Keratinocyte (primary cell): ENCODE measurements around the gene ATE1. TPM values are rescaled to one million over a fixed set of nuclear protein-coding genes. Genes with fewer than 3 reads are reported as not detected.

Source experiments
- DNase-seq: peaks from one replicate; pipeline ENCODE4 v3.0.0-alpha.2; 2011; ENCODE audit warnings: low read depth, missing footprints, low spot score
- FAIRE-seq: peaks from 2 replicates; lab custom pipeline; 2011; peaks lifted over from hg19 to GRCh38; lab: Jason Lieb, UNC
- H2AFZ ChIP-seq: 2 replicates; pipeline ENCODE4 v1.6.0; 2012; ENCODE audit warnings: low read length, control low read depth, inconsistent platforms; ENCODE audit not compliant: control insufficient read depth
- H3K27ac ChIP-seq: 2 replicates; pipeline ENCODE4 v1.5.1; 2011; ENCODE audit warnings: low read length; ENCODE audit not compliant: control insufficient read depth, insufficient read depth
- H3K27me3 ChIP-seq: 3 replicates; pipeline ENCODE4 v1.6.0; 2011; ENCODE audit warnings: low read length; ENCODE audit not compliant: control insufficient read depth, insufficient read depth; ENCODE audit errors: extremely low read depth
- H3K36me3 ChIP-seq, 2 experiments: 2 replicates in 1 of 2; 3 replicates in 1 of 2; pipeline ENCODE4 v1.5.1; 2011; ENCODE audit warnings: low read length in 2 of 2, mild to moderate bottlenecking in 1 of 2; ENCODE audit not compliant: control insufficient read depth in 2 of 2, insufficient read depth in 2 of 2; ENCODE audit errors: extremely low read depth in 1 of 2
- H3K4me1 ChIP-seq: 3 replicates; pipeline ENCODE4 v1.5.1; 2011; ENCODE audit warnings: low read length; ENCODE audit not compliant: control insufficient read depth, insufficient read depth; ENCODE audit errors: extremely low read depth
- H3K4me2 ChIP-seq: 3 replicates; pipeline ENCODE4 v1.6.0; 2011; ENCODE audit warnings: low read depth, low read length; ENCODE audit not compliant: control insufficient read depth, insufficient read depth; ENCODE audit errors: extremely low read depth
- H3K4me3 ChIP-seq, 3 experiments: fragments of 200-600 bp in 1 of 3; sonication (generic) in 1 of 3; 2 replicates in 2 of 3; 3 replicates in 1 of 3; pipeline ENCODE4 v1.5.1; 2011 to 2016; ENCODE audit warnings: low read length in 3 of 3, mild to moderate bottlenecking in 3 of 3, control low read depth in 2 of 3, inconsistent platforms in 1 of 3, low read depth in 1 of 3, mixed read lengths in 1 of 3, mixed run types in 1 of 3, moderate library complexity in 1 of 3; ENCODE audit not compliant: control insufficient read depth in 2 of 3, insufficient read depth in 2 of 3; ENCODE audit errors: extremely low read depth in 1 of 3
- H3K79me2 ChIP-seq: 2 replicates; pipeline ENCODE4 v1.6.0; 2012; ENCODE audit warnings: low read length; ENCODE audit not compliant: control insufficient read depth, insufficient read depth
- H3K9ac ChIP-seq: 3 replicates; pipeline ENCODE4 v1.6.0; 2011; ENCODE audit warnings: low read length; ENCODE audit not compliant: control insufficient read depth, insufficient read depth; ENCODE audit errors: extremely low read depth
- H3K9me1 ChIP-seq: 3 replicates; pipeline ENCODE4 v1.6.0; 2011; ENCODE audit warnings: low read length; ENCODE audit not compliant: control insufficient read depth, insufficient read depth; ENCODE audit errors: extremely low read depth
- H3K9me3 ChIP-seq: 2 replicates; pipeline ENCODE4 v1.5.1; 2012; ENCODE audit warnings: low read depth, low read length; ENCODE audit not compliant: control insufficient read depth
- H4K20me1 ChIP-seq: 3 replicates; pipeline ENCODE4 v1.6.0; 2011; ENCODE audit warnings: low read length; ENCODE audit not compliant: control insufficient read depth, insufficient read depth; ENCODE audit errors: extremely low read depth
- EZH2 ChIP-seq: IDR thresholded peaks from one replicate; pipeline ENCODE4 v1.6.1; 2012; ENCODE audit warnings: inconsistent platforms, mild to moderate bottlenecking, low read length, moderate library complexity
- dilution Hi-C: fragments of 300-500 bp; cut with MboI; formaldehyde crosslinking; loops from one replicate; pipeline ENCODE4 v1.7.0; 2020; ENCODE audit warnings: low sequenced_read_pairs; ENCODE audit not compliant: extremely low pct_ligation_motif_present
- polyA plus RNA-seq, 5 experiments: library from polyadenylated mRNA; depleted of rRNA in 3 of 5; stranded (reverse) in 3 of 5; stranded (forward) in 1 of 5; unstranded in 1 of 5; fragments of >200 nt; gene quantifications; 1 replicate in 1 of 5; 2 replicates in 3 of 5; 3 replicates in 1 of 5; pipeline versions ENCODE4 v1.2.1 to v1.2.3, GENCODE V29; 2011 to 2012; ENCODE audit warnings: missing spikeins in 2 of 5, low read depth in 1 of 5, low replicate concordance in 1 of 5
- TF ChIP-seq, protein P1 (sequence below), 3 experiments: IDR thresholded peaks in 1 of 3; conservative IDR thresholded peaks in 1 of 3; optimal IDR thresholded peaks in 1 of 3; 2 replicates in 2 of 3; 3 replicates in 1 of 3; pipeline versions ENCODE3 to v1.5.1; 2011; ENCODE audit warnings: low read length in 3 of 3, mild to moderate bottlenecking in 3 of 3, moderate library complexity in 2 of 3, control low read depth in 1 of 3, inconsistent platforms in 1 of 3; ENCODE audit not compliant: insufficient read depth in 2 of 3; ENCODE audit errors: extremely low read depth in 1 of 3

The ATE1 gene
- polyA plus RNA-seq, 1 donor (not counting 4 experiments of a cell fraction or from before 2014, with no cell fraction given), result 14.9 TPM

DNA sequence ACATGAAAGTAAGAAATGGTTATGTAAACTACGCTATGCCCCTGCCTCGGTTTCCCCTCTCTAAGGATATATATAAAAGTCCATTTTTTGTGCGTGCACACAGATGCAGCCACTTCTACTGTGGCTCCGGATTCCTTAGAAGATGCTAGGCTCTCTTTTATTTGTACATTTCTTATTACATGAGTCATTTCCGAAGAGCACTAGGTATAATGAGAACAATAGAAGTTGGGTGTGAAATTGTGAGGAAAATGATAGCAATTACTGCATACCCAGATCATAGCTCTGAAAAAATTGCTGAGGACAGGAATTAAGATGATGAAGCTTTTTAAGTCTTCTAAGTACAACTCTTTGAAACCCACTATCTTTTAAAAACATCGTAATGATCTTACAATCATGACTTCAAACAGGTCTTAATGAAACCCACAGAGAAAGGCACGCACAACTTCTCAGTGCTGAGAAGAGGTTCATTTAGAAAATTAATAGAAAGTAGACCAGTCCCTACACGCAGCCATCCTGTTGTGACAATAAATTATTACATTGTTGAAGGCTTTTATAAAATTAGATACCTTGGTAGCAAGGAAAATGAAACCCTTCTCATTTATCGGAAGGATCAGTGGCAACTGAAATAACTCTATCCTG is 233.4 kb downstream of the ATE1 start:
- dilution Hi-C loops, result no loop called here
- Histone ChIP-seq H3K4me1 (peaks cover 29% of the 10 kb centered on the region), H3K36me3 (no peaks in the 10 kb centered on the region), H3K9me1 (no peaks in the 10 kb centered on the region), H3K4me3 (peak overlapping the region in 2 of 3 experiments; percentile 16 to 31), H3K79me2 (no peaks in the 10 kb centered on the region), H2AFZ (no peak overlapping the region), H3K27me3 (no peaks in the 10 kb centered on the region), H4K20me1 (no peaks in the 10 kb centered on the region), H3K9ac (peak overlapping the region; percentile 10), H3K4me2 (peak overlapping the region; percentile 60), H3K9me3 (no peaks in the 10 kb centered on the region), H3K27ac (peak overlapping the region; percentile 87)
- FAIRE-seq, result peak; percentile 69
- no peak for DNase-seq
- TF ChIP-seq, protein P1, sequence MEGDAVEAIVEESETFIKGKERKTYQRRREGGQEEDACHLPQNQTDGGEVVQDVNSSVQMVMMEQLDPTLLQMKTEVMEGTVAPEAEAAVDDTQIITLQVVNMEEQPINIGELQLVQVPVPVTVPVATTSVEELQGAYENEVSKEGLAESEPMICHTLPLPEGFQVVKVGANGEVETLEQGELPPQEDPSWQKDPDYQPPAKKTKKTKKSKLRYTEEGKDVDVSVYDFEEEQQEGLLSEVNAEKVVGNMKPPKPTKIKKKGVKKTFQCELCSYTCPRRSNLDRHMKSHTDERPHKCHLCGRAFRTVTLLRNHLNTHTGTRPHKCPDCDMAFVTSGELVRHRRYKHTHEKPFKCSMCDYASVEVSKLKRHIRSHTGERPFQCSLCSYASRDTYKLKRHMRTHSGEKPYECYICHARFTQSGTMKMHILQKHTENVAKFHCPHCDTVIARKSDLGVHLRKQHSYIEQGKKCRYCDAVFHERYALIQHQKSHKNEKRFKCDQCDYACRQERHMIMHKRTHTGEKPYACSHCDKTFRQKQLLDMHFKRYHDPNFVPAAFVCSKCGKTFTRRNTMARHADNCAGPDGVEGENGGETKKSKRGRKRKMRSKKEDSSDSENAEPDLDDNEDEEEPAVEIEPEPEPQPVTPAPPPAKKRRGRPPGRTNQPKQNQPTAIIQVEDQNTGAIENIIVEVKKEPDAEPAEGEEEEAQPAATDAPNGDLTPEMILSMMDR (optimal IDR thresholded peaks at IDR 0.05 in 1 of 3, IDR thresholded peaks at IDR 0.05 in 1 of 3, conservative IDR thresholded peaks at IDR 0.05 in 1 of 3; ENCODE audit: extremely low read depth in 1 of 3, insufficient read depth in 2 of 3, low read length in 3 of 3), result no peak
- no peak for TF ChIP-seq EZH2

DNA sequence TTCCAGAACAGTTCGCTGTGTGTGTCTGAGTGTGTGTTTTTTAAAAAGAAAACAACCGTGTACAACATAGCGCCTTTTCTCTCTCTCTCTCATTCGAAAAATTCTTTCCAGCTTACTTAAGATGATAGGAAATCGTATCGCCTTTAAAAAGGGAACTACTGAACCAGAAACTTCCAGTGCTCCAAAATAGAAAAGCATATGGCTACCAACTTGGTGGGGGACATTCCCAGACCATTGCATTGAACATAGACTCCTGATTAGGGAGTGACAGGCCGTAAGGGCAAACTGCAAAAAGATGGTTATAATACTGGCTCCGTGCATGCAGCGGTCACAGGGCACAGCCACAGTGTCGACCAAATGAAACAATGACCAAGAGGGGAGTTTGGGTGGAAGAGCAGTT is 235.2 kb downstream of the ATE1 start:
- H2AFZ ChIP-seq, result no peak overlapping the region

More for the DNA sequence above, 235.2 kb downstream of the ATE1 start:
- no peaks in the 10 kb centered on the region for H3K9me1 ChIP-seq
- no peaks in the 10 kb centered on the region for H3K36me3 ChIP-seq
- peaks cover under 1% of the 10 kb centered on the region for H3K27me3 ChIP-seq
- no peak overlapping the region for H3K27ac ChIP-seq
- no peak overlapping the region for H3K4me3 ChIP-seq
- H3K4me2 ChIP-seq, result no peak overlapping the region
- no peak for TF ChIP-seq EZH2
- TF ChIP-seq, protein P1 (optimal IDR thresholded peaks at IDR 0.05 in 1 of 3, IDR thresholded peaks at IDR 0.05 in 1 of 3, conservative IDR thresholded peaks at IDR 0.05 in 1 of 3; ENCODE audit: extremely low read depth in 1 of 3, insufficient read depth in 2 of 3, low read length in 3 of 3), result no peak
- peak; percentile 44 for FAIRE-seq
- DNase-seq, result no peak
- H3K9ac ChIP-seq, result no peak overlapping the region
- H3K79me2 ChIP-seq, result no peaks in the 10 kb centered on the region
- no peaks in the 10 kb centered on the region for H3K9me3 ChIP-seq
- dilution Hi-C loops, result no loop called here
- peaks cover 29% of the 10 kb centered on the region for H3K4me1 ChIP-seq
- no peaks in the 10 kb centered on the region for H4K20me1 ChIP-seq
